Activated B cell treated with CpG ODN at 0.5 μM for 24 hours (primary cell): ENCODE measurements around the gene ELP1. TPM values are rescaled to one million over a fixed set of nuclear protein-coding genes. Genes with fewer than 3 reads are reported as not detected.
"Not testable (repeated sequence)": the region's sequence is repeated elsewhere in the genome, so short reads cannot be mapped to it uniquely, and the experiment has no call there.

Experiments used
- ATAC-seq: fragments of 200-7000 bp; cut with Tn5 transposase; one replicate; pipeline ENCODE4 v1.10.0; 2021; ENCODE audit warnings: low read depth, mild to moderate bottlenecking, moderate library complexity
- CTCF ChIA-PET: fragments of 350-600 bp; sonication (Branson Sonifier 250); formaldehyde crosslinking; loops from one replicate; lab custom pipeline; 2021; ENCODE audit warnings: antibody characterized with exemption; lab: Charles Lee
- POLR2A ChIA-PET: fragments of 350-600 bp; sonication (Branson Sonifier 250); formaldehyde crosslinking; loops from one replicate; lab custom pipeline; 2021; ENCODE audit warnings: antibody characterized with exemption; lab: Charles Lee
- DNase-seq: peaks from one replicate; pipeline ENCODE4 v3.0.0; 2022
- H3K27ac Mint-ChIP-seq: one replicate; pipeline ENCODE4 v1.8.0; 2020; ENCODE audit warnings: mixed read lengths
- H3K27me3 Mint-ChIP-seq: one replicate; pipeline ENCODE4 v1.8.0; 2021; ENCODE audit warnings: mixed read lengths
- H3K36me3 Mint-ChIP-seq: one replicate; pipeline ENCODE4 v1.8.0; 2021; ENCODE audit warnings: low read depth, mixed read lengths
- H3K4me1 Mint-ChIP-seq: one replicate; pipeline ENCODE4 v1.8.0; 2021; ENCODE audit warnings: mixed read lengths
- H3K4me3 Mint-ChIP-seq: one replicate; pipeline ENCODE4 v1.8.0; 2020; ENCODE audit warnings: mild to moderate bottlenecking, mixed read lengths
- H3K9me3 Mint-ChIP-seq: one replicate; pipeline ENCODE4 v1.8.0; 2020; ENCODE audit warnings: mixed read lengths
- CTCF ChIP-seq: fragments of 200-600 bp; IDR thresholded peaks from one replicate; pipeline ENCODE4 v1.8.0; 2022; ENCODE audit warnings: antibody characterized with exemption, mild to moderate bottlenecking
- intact Hi-C: fragments of 100-400 bp; cut with micrococcal nuclease; formaldehyde crosslinking; loops from one replicate; pipeline ENCODE4 v1.15.1; 2024
- total RNA-seq: library from RNA; stranded (reverse); gene quantifications from 2 replicates; pipeline ENCODE4 v1.2.3, GENCODE V29; 2022

ELP1 gene
- total RNA-seq, 1 donor from 2014 or later: 25.0 TPM

GRCh38 chr9:108933231-108933717 is 650 bp downstream of the ELP1 start:
- no peaks in the 10 kb centered on the region for H3K9me3 Mint-ChIP-seq
- peak overlapping the region; percentile 89 for H3K27ac Mint-ChIP-seq
- TF ChIP-seq CTCF: no peak
- no peak for ATAC-seq
- DNase-seq: no peak
- CTCF ChIA-PET: no interaction called here
- peaks cover 30% of the 10 kb centered on the region for H3K36me3 Mint-ChIP-seq
- POLR2A ChIA-PET: interaction anchor here (0.9 kb wide), 1 partner anchor 186 kb away, joined by 5 read pairs; no protein-coding TSS in a partner anchor
- peaks cover 23% of the 10 kb centered on the region for H3K4me1 Mint-ChIP-seq
- intact Hi-C loops: loop anchor here (5.0 kb wide), 1 partner anchor 1324 kb away; the partner anchor contains the start of gene TXN
- H3K27me3 Mint-ChIP-seq: no peaks in the 10 kb centered on the region
- H3K4me3 Mint-ChIP-seq: peak overlapping the region; percentile 97

- ChIA-PET POLR2A (no interaction called here), CTCF (no interaction called here)
- Mint-ChIP-seq H3K4me3 (no peak overlapping the region), H3K27me3 (no peaks in the 10 kb centered on the region), H3K27ac (no peak overlapping the region), H3K4me1 (peaks cover 9% of the 10 kb centered on the region), H3K36me3 (peaks cover 64% of the 10 kb centered on the region), H3K9me3 (no peaks in the 10 kb centered on the region)
- ATAC-seq (no peak), DNase-seq (no peak)
- TF ChIP-seq CTCF: no peak
- intact Hi-C loops: no loop called here
Observed at GRCh38 chr9:108928386-108928785, 5.5 kb downstream of the ELP1 start.

GRCh38 chr9:108924466-108924865 is 9.5 kb downstream of the ELP1 start:
- no peak overlapping the region for H3K27ac Mint-ChIP-seq
- H3K4me1 Mint-ChIP-seq: no peaks in the 10 kb centered on the region
- H3K9me3 Mint-ChIP-seq: no peaks in the 10 kb centered on the region
- no peak for TF ChIP-seq CTCF
- DNase-seq (no peak), ATAC-seq (no peak)
- ChIA-PET CTCF (no interaction called here), POLR2A (no interaction called here)
- no peaks in the 10 kb centered on the region for H3K27me3 Mint-ChIP-seq
- peaks cover 87% of the 10 kb centered on the region for H3K36me3 Mint-ChIP-seq
- intact Hi-C loops: no loop called here
- no peak overlapping the region for H3K4me3 Mint-ChIP-seq

- ChIA-PET CTCF (no interaction called here), POLR2A (no interaction called here)
- DNase-seq (no peak), ATAC-seq (no peak)
- Mint-ChIP-seq H3K4me3 (no peak overlapping the region), H3K27me3 (no peaks in the 10 kb centered on the region), H3K4me1 (no peaks in the 10 kb centered on the region), H3K9me3 (no peaks in the 10 kb centered on the region), H3K36me3 (peaks cover 84% of the 10 kb centered on the region), H3K27ac (no peak overlapping the region)
- TF ChIP-seq CTCF: no peak
- intact Hi-C loops: no loop called here
Observed at GRCh38 chr9:108921200-108921599, 12.7 kb downstream of the ELP1 start.

GRCh38 chr9:108920401-108920800 is 13.5 kb downstream of the ELP1 start:
- POLR2A ChIA-PET, H3K27ac Mint-ChIP-seq, CTCF ChIA-PET, H3K4me1 Mint-ChIP-seq, ATAC-seq, H3K9me3 Mint-ChIP-seq, H3K27me3 Mint-ChIP-seq, intact Hi-C loops, H3K4me3 Mint-ChIP-seq, DNase-seq: not testable (repeated sequence)
- peaks cover 84% of the 10 kb centered on the region for H3K36me3 Mint-ChIP-seq

- ChIA-PET POLR2A (interaction anchor here (0.7 kb wide), 1 partner anchor 35 kb away, joined by 3 read pairs; no protein-coding TSS in a partner anchor), CTCF (interaction anchor here (1.2 kb wide), 1 partner anchor 550 kb away, joined by 4 read pairs; no protein-coding TSS in a partner anchor)
- Mint-ChIP-seq H3K27ac (no peak overlapping the region), H3K4me3 (no peak overlapping the region), H3K36me3 (peaks cover 76% of the 10 kb centered on the region), H3K9me3 (no peaks in the 10 kb centered on the region), H3K4me1 (no peaks in the 10 kb centered on the region), H3K27me3 (no peaks in the 10 kb centered on the region)
- intact Hi-C loops: no loop called here
- no peak for ATAC-seq
- no peak for TF ChIP-seq CTCF
- DNase-seq: no peak
Observed at GRCh38 chr9:108919517-108919916, 14.4 kb downstream of the ELP1 start.
